GM21619 (cell line): ENCODE data around the gene SH3RF3.

Source experiments
- ATAC-seq: cut with Tn5 transposase; IDR thresholded peaks from one replicate; pipeline ENCODE4 v1.9.1; 2021; ENCODE audit not compliant: unreplicated experiment

SH3RF3 gene

GRCh38 chr2:109508556-109508955 is 379.6 kb downstream of the SH3RF3 start:
- ATAC-seq = no peak

GRCh38 chr2:109510136-109511028 is 381.4 kb downstream of the SH3RF3 start:
- ATAC-seq = no peak

- no peak for ATAC-seq
Measured at GRCh38 chr2:109511168-109511567, 382.2 kb downstream of the SH3RF3 start.

GRCh38 chr2:109512076-109512475 is 383.1 kb downstream of the SH3RF3 start:
- no peak for ATAC-seq

- ATAC-seq = no peak
Measured at GRCh38 chr2:109513230-109513629, 384.2 kb downstream of the SH3RF3 start.

GRCh38 chr2:109513749-109514588 is 385.0 kb downstream of the SH3RF3 start:
- peak; percentile 68 for ATAC-seq

GRCh38 chr2:109514857-109515256 is 385.9 kb downstream of the SH3RF3 start:
- no peak for ATAC-seq

- ATAC-seq = no peak
Measured at GRCh38 chr2:109516445-109517117, 387.6 kb downstream of the SH3RF3 start.

GRCh38 chr2:109517118-109517889 is 388.3 kb downstream of the SH3RF3 start:
- no peak for ATAC-seq

GRCh38 chr2:109519513-109519912 is 390.5 kb downstream of the SH3RF3 start:
- ATAC-seq = no peak

- no peak for ATAC-seq
Measured at GRCh38 chr2:109521233-109522062, 392.4 kb downstream of the SH3RF3 start.

GRCh38 chr2:109522063-109522374 is 393.0 kb downstream of the SH3RF3 start:
- ATAC-seq = no peak

- ATAC-seq = no peak
Measured at GRCh38 chr2:109523121-109523520, 394.1 kb downstream of the SH3RF3 start.

- no peak for ATAC-seq
Measured at GRCh38 chr2:109523536-109524361, 394.7 kb downstream of the SH3RF3 start.

GRCh38 chr2:109525836-109526235 is 396.8 kb downstream of the SH3RF3 start:
- no peak for ATAC-seq

GRCh38 chr2:109526442-109526970 is 397.5 kb downstream of the SH3RF3 start:
- no peak for ATAC-seq

- ATAC-seq = no peak
Measured at GRCh38 chr2:109527079-109527478, 398.1 kb downstream of the SH3RF3 start.

- no peak for ATAC-seq
Measured at GRCh38 chr2:109527846-109528705, 399.1 kb downstream of the SH3RF3 start.
